NCI-H524 treated with DMSO at 0.1 percent for 48 hours (cell line): ENCODE measurements around the gene CKS1B.

ENCODE experiments used
- DNase-seq: peaks from one replicate; lab custom pipeline; 2025; lab: John Stamatoyannopoulos, UW

CKS1B gene

GRCh38 chr1:155002464-155003226 is 28.2 kb downstream of the CKS1B start, which contains the start of gene ZBTB7B:
Gene ZBTB7B, plus strand, starts transcription at chr1:155002802. Its CDS starts 11,859 bp downstream, at chr1:155014661.
- DNase-seq, result no peak

GRCh38 chr1:155003227-155003765 is 28.8 kb downstream of the CKS1B start:
- DNase-seq, result no peak

- no peak for DNase-seq
These were observed 29.4 kb downstream of the CKS1B start for GRCh38 chr1:155003766-155004351.

- no peak for DNase-seq
These were observed 30.0 kb downstream of the CKS1B start for GRCh38 chr1:155004352-155005075.

GRCh38 chr1:155005076-155006011 is 30.9 kb downstream of the CKS1B start:
- no peak for DNase-seq

GRCh38 chr1:155006601-155007101 is 32.2 kb downstream of the CKS1B start:
- DNase-seq, result no peak

- no peak for DNase-seq
These were observed 32.9 kb downstream of the CKS1B start for GRCh38 chr1:155007251-155007828.

GRCh38 chr1:155008015-155008941 is 33.8 kb downstream of the CKS1B start:
- no peak for DNase-seq

GRCh38 chr1:155009221-155009711 is 34.8 kb downstream of the CKS1B start:
- DNase-seq, result no peak

- DNase-seq, result no peak
These were observed 35.3 kb downstream of the CKS1B start for GRCh38 chr1:155009742-155010141.

- no peak for DNase-seq
These were observed 35.9 kb downstream of the CKS1B start for GRCh38 chr1:155010211-155010918.

- DNase-seq, result no peak
These were observed 36.5 kb downstream of the CKS1B start for GRCh38 chr1:155011004-155011416.

GRCh38 chr1:155011437-155012025 is 37.0 kb downstream of the CKS1B start:
- no peak for DNase-seq

GRCh38 chr1:155012026-155012546 is 37.6 kb downstream of the CKS1B start:
- peak; percentile 91 for DNase-seq

- DNase-seq, result no peak
These were observed 38.5 kb downstream of the CKS1B start for GRCh38 chr1:155012776-155013602.

GRCh38 chr1:155013632-155014031 is 39.2 kb downstream of the CKS1B start:
- DNase-seq, result no peak

- no peak for DNase-seq
These were observed 40.4 kb downstream of the CKS1B start for GRCh38 chr1:155014709-155015508.
